Fibroblast of pulmonary artery (primary cell): ENCODE results near the gene TRIM63.

Experiments used
- DNase-seq: peaks from one replicate; pipeline ENCODE4 v3.0.0-alpha.2; 2010; ENCODE audit warnings: low read depth
- H3K4me3 ChIP-seq: replicated peaks from 2 replicates; pipeline ENCODE4 v1.5.1; 2011; ENCODE audit warnings: low read depth, mild to moderate bottlenecking, control low read depth, low read length, moderate library complexity
- CTCF ChIP-seq: IDR thresholded peaks from 2 replicates; pipeline ENCODE4 v1.5.1; 2011; ENCODE audit warnings: mild to moderate bottlenecking, control low read depth, low read length, inconsistent platforms; ENCODE audit errors: missing control alignments

The TRIM63 gene

DNA sequence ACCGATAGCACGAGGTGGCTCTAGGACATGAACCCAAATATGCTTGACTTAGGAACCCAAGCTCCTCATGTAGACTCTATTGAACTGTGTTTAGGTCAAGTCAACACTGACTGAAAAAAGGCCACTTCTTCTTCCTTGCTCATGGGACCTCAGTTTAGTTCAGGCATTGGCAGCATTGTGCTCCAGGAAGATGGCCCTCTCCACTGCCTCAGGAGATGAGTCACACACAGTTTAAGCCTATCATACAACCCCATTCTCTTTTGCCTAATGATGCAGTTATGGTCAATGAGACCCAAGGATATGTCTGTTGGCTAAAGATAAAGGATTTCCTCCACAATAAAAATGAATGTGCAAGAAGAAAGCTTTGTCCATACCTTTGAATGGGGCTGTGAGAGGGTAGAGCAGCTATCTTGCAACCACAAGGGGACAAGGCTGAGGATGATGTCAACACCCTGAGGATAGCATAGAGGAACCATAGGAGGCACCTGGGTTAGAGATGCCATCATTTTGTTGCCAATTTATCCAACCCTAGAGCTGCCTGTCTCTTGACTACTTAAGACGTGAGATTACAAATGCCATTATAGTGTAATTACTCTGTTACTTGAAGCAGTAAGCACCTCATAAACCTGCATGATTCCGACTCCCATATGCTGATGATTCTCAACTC is 3.0 kb upstream of the TRIM63 start:
- no peak overlapping the region for H3K4me3 ChIP-seq
- DNase-seq = no peak
- no peak for TF ChIP-seq CTCF

DNA sequence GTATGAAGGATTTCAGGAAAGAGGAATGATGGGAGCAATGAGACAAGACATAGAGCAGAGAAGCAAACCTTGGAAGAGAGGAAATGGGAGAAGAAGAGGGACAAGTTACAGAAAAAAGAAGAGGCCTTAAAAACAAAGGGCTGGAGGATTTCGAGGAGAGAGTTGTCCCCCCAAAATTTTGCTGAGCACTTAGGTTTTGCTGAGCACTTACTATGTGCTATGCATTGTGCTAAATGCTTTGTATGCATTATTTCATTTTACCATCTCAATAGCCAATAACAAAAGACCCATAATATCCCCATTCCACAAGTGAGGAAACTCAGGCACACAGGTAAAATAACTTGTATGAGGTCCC is 2.5 kb upstream of the TRIM63 start:
- no peak for DNase-seq
- H3K4me3 ChIP-seq = no peak overlapping the region
- TF ChIP-seq CTCF = no peak

DNA sequence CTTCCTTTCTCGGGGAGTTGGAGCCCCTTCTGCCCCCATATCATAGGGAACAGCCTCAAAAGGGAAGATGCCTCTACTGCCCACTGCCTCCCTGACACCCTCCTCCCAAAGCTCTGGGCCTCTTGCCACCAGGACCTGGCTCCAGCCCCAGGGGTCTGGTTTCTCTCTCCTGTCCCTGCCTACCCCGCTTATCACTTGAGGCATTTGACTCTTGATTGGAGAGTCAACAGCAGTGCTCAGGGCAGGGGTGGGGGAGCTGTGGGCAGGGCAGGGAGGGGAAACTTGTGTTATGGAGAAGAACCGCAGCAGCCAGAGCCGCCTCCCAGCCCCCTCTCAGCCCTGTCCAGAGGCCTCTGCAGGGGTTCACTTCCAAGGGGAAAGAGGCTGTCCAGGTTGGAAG is 573 bp downstream of the TRIM63 start:
- H3K4me3 ChIP-seq = no peak overlapping the region
- DNase-seq = no peak
- no peak for TF ChIP-seq CTCF

- no peak for DNase-seq
- H3K4me3 ChIP-seq = no peak overlapping the region
- no peak for TF ChIP-seq CTCF
Observed at GRCh38 chr1:26066160-26066559, 1.3 kb downstream of the TRIM63 start.

- no peak for TF ChIP-seq CTCF
- no peak overlapping the region for H3K4me3 ChIP-seq
- no peak for DNase-seq
Observed at GRCh38 chr1:26064553-26064952, 2.9 kb downstream of the TRIM63 start.

- H3K4me3 ChIP-seq = no peak overlapping the region
- no peak for DNase-seq
- no peak for TF ChIP-seq CTCF
Observed at GRCh38 chr1:26060832-26061574, 6.4 kb downstream of the TRIM63 start.

DNA sequence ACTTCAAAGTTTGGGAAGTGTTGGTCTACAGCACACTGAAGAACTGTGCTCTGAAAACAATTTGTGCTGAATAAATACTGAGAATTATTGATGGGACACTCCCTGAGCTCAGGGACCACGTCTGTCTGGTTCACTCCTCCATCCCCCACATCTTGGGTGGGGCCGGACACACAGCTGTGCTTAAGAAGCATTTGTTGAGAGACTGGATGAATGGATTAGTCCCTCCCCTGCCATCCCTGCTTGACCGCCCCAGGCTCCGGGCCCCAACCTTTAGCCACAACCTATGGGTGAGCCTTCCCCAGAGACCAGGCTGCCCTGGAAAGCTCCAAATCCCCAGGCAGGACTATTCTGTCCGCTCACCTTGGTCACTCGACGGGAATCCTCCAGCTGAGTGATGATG is 7.5 kb downstream of the TRIM63 start:
- TF ChIP-seq CTCF = no peak
- no peak for DNase-seq
- H3K4me3 ChIP-seq = no peak overlapping the region
